ENCODE data around the gene CDH13.

- TF ChIP-seq CTCF (IDR thresholded peaks at IDR 0.05) (no peak), POLR2A (IDR thresholded peaks at IDR 0.05) (no peak)
These were observed 24.0 kb downstream of the CDH13 start for GRCh38 chr16:82650804-82651203.

Measured in thyroid gland (tissue), 4 donors.